22Rv1 (cell line): ENCODE results near the gene COX19.

Experiments
- ZFX ChIP-seq: fragments of 450-650 bp; IDR thresholded peaks from 2 replicates; pipeline ENCODE4 v1.6.1; 2017; ENCODE audit warnings: antibody characterized with exemption, borderline replicate concordance
- TF ChIP-seq, protein P1 (sequence below): fragments of 450-650 bp; IDR thresholded peaks from 2 replicates; pipeline ENCODE4 v1.5.1; 2017; ENCODE audit warnings: mild to moderate bottlenecking

DNA sequence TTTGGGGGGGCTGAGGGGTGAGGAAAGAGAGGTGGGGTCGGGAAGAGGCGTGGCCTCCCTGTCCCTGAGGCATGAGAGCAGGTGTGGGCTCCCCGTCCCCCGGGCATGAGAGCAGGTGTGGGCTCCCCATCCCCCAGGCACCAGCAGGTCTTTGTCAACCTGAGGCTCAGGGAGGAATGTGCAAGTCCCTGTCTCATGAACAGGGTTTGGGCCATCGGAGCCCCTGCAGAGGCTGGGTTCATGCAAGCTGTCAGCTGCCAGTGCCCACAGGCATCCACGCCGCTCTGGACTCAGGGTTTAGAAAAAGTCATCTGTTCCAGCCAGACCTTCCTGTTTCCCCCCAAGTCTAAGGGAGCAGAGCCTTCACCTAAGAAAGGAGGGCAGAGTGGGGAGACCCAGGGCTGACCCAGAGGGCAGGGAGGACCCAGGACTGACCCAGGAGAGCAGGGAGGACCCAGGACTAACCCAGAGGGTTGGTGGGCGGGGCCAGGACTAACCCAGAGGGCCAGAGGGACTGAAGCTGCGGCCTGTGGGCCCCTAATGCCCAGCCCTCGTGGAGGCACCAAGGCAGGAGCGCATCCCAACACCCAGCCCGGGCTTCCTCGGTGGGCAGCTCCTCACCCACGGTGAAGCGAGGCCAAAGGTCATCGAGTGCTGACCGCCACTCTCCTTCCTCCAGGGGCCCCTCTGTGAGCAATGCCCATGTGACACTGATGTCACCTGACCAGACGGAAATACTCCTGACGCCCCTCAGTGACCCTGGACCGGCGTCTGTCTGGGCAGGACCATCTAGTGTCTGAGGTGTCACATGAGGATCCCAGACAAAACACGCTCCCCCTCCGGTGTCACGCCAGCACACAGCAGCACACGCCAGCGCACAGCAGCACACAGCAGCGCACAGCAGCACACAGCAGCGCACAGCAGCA, 40.1 kb upstream of the COX19 start:
- TF ChIP-seq, protein P1, sequence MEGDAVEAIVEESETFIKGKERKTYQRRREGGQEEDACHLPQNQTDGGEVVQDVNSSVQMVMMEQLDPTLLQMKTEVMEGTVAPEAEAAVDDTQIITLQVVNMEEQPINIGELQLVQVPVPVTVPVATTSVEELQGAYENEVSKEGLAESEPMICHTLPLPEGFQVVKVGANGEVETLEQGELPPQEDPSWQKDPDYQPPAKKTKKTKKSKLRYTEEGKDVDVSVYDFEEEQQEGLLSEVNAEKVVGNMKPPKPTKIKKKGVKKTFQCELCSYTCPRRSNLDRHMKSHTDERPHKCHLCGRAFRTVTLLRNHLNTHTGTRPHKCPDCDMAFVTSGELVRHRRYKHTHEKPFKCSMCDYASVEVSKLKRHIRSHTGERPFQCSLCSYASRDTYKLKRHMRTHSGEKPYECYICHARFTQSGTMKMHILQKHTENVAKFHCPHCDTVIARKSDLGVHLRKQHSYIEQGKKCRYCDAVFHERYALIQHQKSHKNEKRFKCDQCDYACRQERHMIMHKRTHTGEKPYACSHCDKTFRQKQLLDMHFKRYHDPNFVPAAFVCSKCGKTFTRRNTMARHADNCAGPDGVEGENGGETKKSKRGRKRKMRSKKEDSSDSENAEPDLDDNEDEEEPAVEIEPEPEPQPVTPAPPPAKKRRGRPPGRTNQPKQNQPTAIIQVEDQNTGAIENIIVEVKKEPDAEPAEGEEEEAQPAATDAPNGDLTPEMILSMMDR, result no peak
- no peak for TF ChIP-seq ZFX
